ENCODE data around the gene IRF8.

The IRF8 gene

DNA sequence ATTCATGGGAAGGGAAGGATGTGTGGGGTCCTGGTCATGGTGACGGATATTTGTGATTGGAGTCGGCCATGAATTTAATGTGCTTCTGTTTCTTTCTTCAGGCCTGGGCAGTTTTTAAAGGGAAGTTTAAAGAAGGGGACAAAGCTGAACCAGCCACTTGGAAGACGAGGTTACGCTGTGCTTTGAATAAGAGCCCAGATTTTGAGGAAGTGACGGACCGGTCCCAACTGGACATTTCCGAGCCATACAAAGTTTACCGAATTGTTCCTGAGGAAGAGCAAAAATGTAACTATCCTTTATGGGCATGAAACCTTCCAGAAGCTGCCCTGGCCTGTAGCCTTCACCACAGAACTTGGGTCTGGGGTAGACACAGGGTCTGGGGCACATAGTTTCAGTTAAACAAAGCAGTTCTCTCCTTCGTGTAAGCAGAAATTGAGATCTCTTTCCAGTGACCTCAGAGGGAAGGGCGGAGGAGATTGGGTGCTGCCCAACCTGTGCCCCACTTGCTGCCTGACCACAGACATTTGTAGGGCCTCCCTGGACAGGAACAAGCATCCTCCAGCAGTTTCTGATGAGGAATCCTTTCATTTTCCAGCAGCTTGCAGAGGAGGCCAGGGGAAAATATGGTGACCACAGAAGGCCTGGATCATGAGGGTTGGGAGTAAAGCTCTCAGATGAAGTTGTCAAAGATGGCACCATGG lies 10.1 kb downstream of the IRF8 start:
- Histone ChIP-seq H3K9me3 (ENCODE audit: control insufficient read depth, insufficient read depth, low read length) (no peaks in the 10 kb centered on the region), H3K9me2 (replicated peaks; ENCODE audit: control insufficient read depth, low read length) (no peaks in the 10 kb centered on the region), H3K4me2 (ENCODE audit: low read length) (peak overlapping the region; percentile 90), H4K20me1 (ENCODE audit: control insufficient read depth, insufficient read depth, low read depth, low read length) (peaks cover under 1% of the 10 kb centered on the region; the same call in 1 of the 2 replicates), H3K4me3 (ENCODE audit: low read length) (peak overlapping the region; percentile 70), H3K4me1 (ENCODE audit: control insufficient read depth, low read length) (peaks cover 98% of the 10 kb centered on the region), H3K79me2 (ENCODE audit: control insufficient read depth, low read length) (peaks cover 89% of the 10 kb centered on the region), H3K27ac (ENCODE audit: low read depth, low read length) (peak overlapping the region; percentile 94), H3F3A (ENCODE audit: control insufficient read depth, insufficient read depth) (peaks cover 82% of the 10 kb centered on the region), H3K27me3 (ENCODE audit: control insufficient read depth, low read length) (no peaks in the 10 kb centered on the region), H3K36me3 (ENCODE audit: control insufficient read depth, low read length) (peaks cover 94% of the 10 kb centered on the region)
- TF ChIP-seq EZH2phosphoT487 (IDR thresholded peaks at IDR 0.05; ENCODE audit: borderline replicate concordance, low read length) (no peak), CTCF (IDR thresholded peaks at IDR 0.05; ENCODE audit: low read depth, low read length, poor library complexity, severe bottlenecking) (no peak)

DNA sequence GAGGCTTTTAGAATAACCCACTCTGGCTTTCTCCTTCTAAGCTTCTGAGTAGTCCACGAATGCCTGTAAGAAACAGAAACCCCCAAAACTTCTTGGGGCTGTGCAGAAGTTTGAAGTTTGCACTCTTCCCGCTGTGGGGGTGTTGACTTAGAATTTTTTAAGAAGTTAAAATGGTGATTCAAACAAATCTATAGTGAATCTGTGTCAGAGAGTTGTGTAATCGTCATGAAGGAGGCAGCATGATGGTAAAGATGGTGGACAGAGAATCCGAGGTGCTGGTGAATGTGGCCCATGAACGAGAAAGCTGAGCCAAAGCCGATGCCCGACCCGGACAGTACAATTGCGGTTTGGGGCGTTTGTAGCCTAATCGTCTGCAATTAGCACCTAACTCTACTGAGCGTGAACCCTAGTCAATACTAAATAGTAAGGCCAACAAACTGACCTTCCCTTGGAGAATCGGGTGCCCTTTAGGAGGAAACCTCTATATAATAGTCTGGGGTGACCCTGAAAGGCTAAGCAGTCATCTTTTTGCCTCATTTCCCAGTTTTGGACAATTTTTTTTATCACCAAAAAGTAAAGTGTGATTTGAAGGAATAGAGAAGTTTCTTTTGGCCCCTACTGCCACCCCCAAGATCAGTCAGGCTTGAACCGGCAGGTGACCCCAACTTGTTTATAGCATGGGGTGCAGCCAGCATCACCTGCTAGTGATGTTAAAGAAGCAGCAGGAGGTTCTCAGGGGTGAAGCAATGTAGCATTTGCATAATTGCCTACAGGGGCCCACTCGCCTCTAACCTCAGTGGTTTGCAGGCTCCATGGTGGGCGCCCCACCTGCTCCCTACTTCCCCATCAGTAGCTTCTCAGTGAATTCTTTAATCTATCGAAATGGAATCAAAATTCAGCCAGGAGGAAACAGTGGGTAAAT lies 11.2 kb downstream of the IRF8 start:
- Histone ChIP-seq H3K36me3 (ENCODE audit: control insufficient read depth, low read length) (peaks cover 94% of the 10 kb centered on the region), H3K79me2 (ENCODE audit: control insufficient read depth, low read length) (peaks cover 89% of the 10 kb centered on the region), H3K27ac (ENCODE audit: low read depth, low read length) (peak overlapping the region; percentile 94), H3K9me2 (replicated peaks; ENCODE audit: control insufficient read depth, low read length) (no peaks in the 10 kb centered on the region), H3F3A (ENCODE audit: control insufficient read depth, insufficient read depth) (peaks cover 71% of the 10 kb centered on the region), H3K4me3 (ENCODE audit: low read length) (peak overlapping the region; percentile 70), H4K20me1 (ENCODE audit: control insufficient read depth, insufficient read depth, low read depth, low read length) (no peaks in the 10 kb centered on the region; the same call in 1 of the 2 replicates), H3K27me3 (ENCODE audit: control insufficient read depth, low read length) (no peaks in the 10 kb centered on the region), H3K4me2 (ENCODE audit: low read length) (peak overlapping the region; percentile 90), H3K4me1 (ENCODE audit: control insufficient read depth, low read length) (peaks cover 98% of the 10 kb centered on the region), H3K9me3 (ENCODE audit: control insufficient read depth, insufficient read depth, low read length) (no peaks in the 10 kb centered on the region)
- no peak for TF ChIP-seq EZH2phosphoT487 (IDR thresholded peaks at IDR 0.05; ENCODE audit: borderline replicate concordance, low read length)
- no peak for TF ChIP-seq CTCF (IDR thresholded peaks at IDR 0.05; ENCODE audit: low read depth, low read length, poor library complexity, severe bottlenecking)

- Histone ChIP-seq H3K4me2 (ENCODE audit: low read length) (peak overlapping the region; percentile 90), H3K4me3 (ENCODE audit: low read length) (peak overlapping the region; percentile 70), H3K4me1 (ENCODE audit: control insufficient read depth, low read length) (peaks cover 98% of the 10 kb centered on the region), H3K9me2 (replicated peaks; ENCODE audit: control insufficient read depth, low read length) (no peaks in the 10 kb centered on the region), H3K79me2 (ENCODE audit: control insufficient read depth, low read length) (peaks cover 89% of the 10 kb centered on the region), H4K20me1 (ENCODE audit: control insufficient read depth, insufficient read depth, low read depth, low read length) (peaks cover 4% of the 10 kb centered on the region), H3K27ac (ENCODE audit: low read depth, low read length) (peak overlapping the region; percentile 94), H3K36me3 (ENCODE audit: control insufficient read depth, low read length) (peaks cover 94% of the 10 kb centered on the region), H3F3A (ENCODE audit: control insufficient read depth, insufficient read depth) (peaks cover 68% of the 10 kb centered on the region), H3K27me3 (ENCODE audit: control insufficient read depth, low read length) (no peaks in the 10 kb centered on the region), H3K9me3 (ENCODE audit: control insufficient read depth, insufficient read depth, low read length) (no peaks in the 10 kb centered on the region)
- TF ChIP-seq CTCF (IDR thresholded peaks at IDR 0.05; ENCODE audit: low read depth, low read length, poor library complexity, severe bottlenecking): no peak
- no peak for TF ChIP-seq EZH2phosphoT487 (IDR thresholded peaks at IDR 0.05; ENCODE audit: borderline replicate concordance, low read length)
These were observed 11.9 kb downstream of the IRF8 start for GRCh38 chr16:85910854-85911247.

Measured in DOHH2 (cell line).